Transverse colon (tissue), 4 donors: ENCODE measurements around the gene NLRX1. TPM values are rescaled to one million over a fixed set of nuclear protein-coding genes. Genes with fewer than 3 reads are reported as not detected.

Experiments used
- DNase-seq: peaks from one replicate; pipeline ENCODE4 v3.0.0-alpha.2; 2019
- H3K27ac ChIP-seq, 4 donors: fragments of 200-600 bp; sonication (generic); 2 replicates each; pipeline ENCODE4 v1.5.1; 2016 to 2018; ENCODE audit warnings: inconsistent platforms in 4 of 4
- H3K27me3 ChIP-seq: fragments of 200-600 bp; sonication (generic); 2 replicates; pipeline ENCODE4 v1.5.1; 2017; ENCODE audit warnings: inconsistent platforms
- H3K36me3 ChIP-seq, 4 donors: fragments of 200-600 bp; sonication (generic); 2 replicates each; pipeline ENCODE4 v1.5.1; 2017 to 2019; ENCODE audit warnings: inconsistent platforms in 4 of 4
- H3K4me1 ChIP-seq, 4 donors: fragments of 200-600 bp; sonication (generic); 2 replicates each; pipeline ENCODE4 v1.5.1; 2017 to 2020; ENCODE audit warnings: inconsistent platforms in 4 of 4
- H3K4me3 ChIP-seq, 4 donors: fragments of 200-600 bp; sonication (generic); 1 replicate in 1 of 4; 2 replicates in 3 of 4; pipeline versions ENCODE4 v1.5.1 to v1.6.1; 2017 to 2019; ENCODE audit warnings: inconsistent platforms in 4 of 4
- H3K9me3 ChIP-seq, 2 donors: fragments of 200-600 bp; sonication (generic); 2 replicates each; pipeline ENCODE4 v1.5.1; 2017 to 2019; ENCODE audit warnings: inconsistent platforms in 2 of 2
- EP300 ChIP-seq: sonication (generic); formaldehyde crosslinking; IDR thresholded peaks from one replicate; pipeline ENCODE4 v1.6.1; 2017; ENCODE audit warnings: antibody characterized with exemption, low read depth
- POLR2A ChIP-seq: fragments of 450-650 bp; IDR thresholded peaks from one replicate; pipeline ENCODE4 v1.6.1; 2016; ENCODE audit warnings: antibody characterized with exemption, mild to moderate bottlenecking, moderate library complexity
- POLR2AphosphoS5 ChIP-seq, 3 donors: sonication (generic); formaldehyde crosslinking; IDR thresholded peaks; one replicate each; pipeline ENCODE4 v1.6.1; 2016; ENCODE audit warnings: antibody characterized with exemption in 3 of 3
- WGBS, 2 donors: methylation state at CpG; one replicate each; pipeline ENCODE4 v1.1.5; 2018; ENCODE audit warnings: low coverage in 1 of 2; 5-methylcytosine and 5-hydroxymethylcytosine counted together
- in situ Hi-C, 4 donors: fragments of 200-750 bp; cut with MboI; loops; one replicate each; pipeline versions ENCODE4 v1.15.0 to v1.15.1; 2017; ENCODE audit warnings: low sequenced_read_pairs in 3 of 4, low pct_ligation_motif_present in 1 of 4, low pct_unique_long_range_greater_than_20kb in 1 of 4
- intact Hi-C: fragments of 100-400 bp; cut with DNase I; formaldehyde crosslinking; loops from one replicate; pipeline ENCODE4 v1.15.1; 2023; ENCODE audit warnings: low total_unique reads
- total RNA-seq, 4 donors: library from RNA; depleted of rRNA; stranded (reverse); fragments of >200 nt; gene quantifications; one replicate each; pipeline ENCODE4 v1.1.0, GENCODE V29; 2016
- TF ChIP-seq, protein P1 (sequence below), 5 experiments: fragments of 200-600 bp in 3 of 5; fragments of 450-650 bp in 2 of 5; sonication (generic) in 3 of 5; IDR thresholded peaks; 1 replicate in 2 of 5; 2 replicates in 3 of 5; pipeline ENCODE4 v1.5.1; 2016 to 2017; ENCODE audit warnings: antibody characterized with exemption in 5 of 5, inconsistent platforms in 3 of 5, mild to moderate bottlenecking in 2 of 5, moderate library complexity in 1 of 5

Gene NLRX1
- total RNA-seq, 4 donors from 2014 or later, result 16.4 to 30.1 (median 18.2) TPM

DNA sequence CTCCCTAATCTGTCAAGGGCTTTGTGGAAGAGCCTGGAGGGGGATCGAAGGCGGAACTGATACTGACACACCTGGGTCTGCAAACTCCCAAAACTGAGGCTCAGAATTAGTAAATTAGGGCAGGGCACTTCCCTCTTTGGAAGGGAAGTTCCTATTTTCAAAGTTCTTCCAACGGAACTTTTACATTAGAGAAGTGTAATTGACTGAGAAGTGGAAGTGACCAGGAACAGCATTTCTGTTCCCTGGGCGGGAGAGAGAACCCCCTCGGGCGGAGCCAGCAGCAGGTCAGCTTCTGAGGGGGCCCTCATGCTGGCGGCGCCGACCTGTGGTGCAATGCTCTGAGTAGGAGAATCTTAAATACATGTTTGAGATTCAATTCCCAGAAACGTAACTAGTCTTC is 36.6 kb downstream of the NLRX1 start:
- peaks cover 2 to 26% (median 11%) of the 10 kb centered on the region in 4 donors for H3K4me1 ChIP-seq
- no peaks in the 10 kb centered on the region for H3K36me3 ChIP-seq
- H3K27ac ChIP-seq, result peak overlapping the region; percentile 92 to 96 (median 94)
- in situ Hi-C loops (no loop called here), intact Hi-C loops (loop anchor here (5.0 kb wide), 1 partner anchor 117 kb away; no protein-coding TSS in a partner anchor)
- peak overlapping the region in 2 of 4 donors; percentile 85 to 86 for H3K4me3 ChIP-seq
- 28 to 61% methylated on average over 3 to 10 of the region's 10 CpGs for WGBS, 2 donors
- DNase-seq, result no peak
- H3K9me3 ChIP-seq, result no peaks in the 10 kb centered on the region
- TF ChIP-seq, protein P1, sequence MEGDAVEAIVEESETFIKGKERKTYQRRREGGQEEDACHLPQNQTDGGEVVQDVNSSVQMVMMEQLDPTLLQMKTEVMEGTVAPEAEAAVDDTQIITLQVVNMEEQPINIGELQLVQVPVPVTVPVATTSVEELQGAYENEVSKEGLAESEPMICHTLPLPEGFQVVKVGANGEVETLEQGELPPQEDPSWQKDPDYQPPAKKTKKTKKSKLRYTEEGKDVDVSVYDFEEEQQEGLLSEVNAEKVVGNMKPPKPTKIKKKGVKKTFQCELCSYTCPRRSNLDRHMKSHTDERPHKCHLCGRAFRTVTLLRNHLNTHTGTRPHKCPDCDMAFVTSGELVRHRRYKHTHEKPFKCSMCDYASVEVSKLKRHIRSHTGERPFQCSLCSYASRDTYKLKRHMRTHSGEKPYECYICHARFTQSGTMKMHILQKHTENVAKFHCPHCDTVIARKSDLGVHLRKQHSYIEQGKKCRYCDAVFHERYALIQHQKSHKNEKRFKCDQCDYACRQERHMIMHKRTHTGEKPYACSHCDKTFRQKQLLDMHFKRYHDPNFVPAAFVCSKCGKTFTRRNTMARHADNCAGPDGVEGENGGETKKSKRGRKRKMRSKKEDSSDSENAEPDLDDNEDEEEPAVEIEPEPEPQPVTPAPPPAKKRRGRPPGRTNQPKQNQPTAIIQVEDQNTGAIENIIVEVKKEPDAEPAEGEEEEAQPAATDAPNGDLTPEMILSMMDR (IDR thresholded peaks at IDR 0.05), result no peak
- no peak for TF ChIP-seq POLR2A
- no peak for TF ChIP-seq POLR2AphosphoS5 (IDR thresholded peaks at IDR 0.05)
- no peak for TF ChIP-seq EP300
- no peaks in the 10 kb centered on the region for H3K27me3 ChIP-seq

DNA sequence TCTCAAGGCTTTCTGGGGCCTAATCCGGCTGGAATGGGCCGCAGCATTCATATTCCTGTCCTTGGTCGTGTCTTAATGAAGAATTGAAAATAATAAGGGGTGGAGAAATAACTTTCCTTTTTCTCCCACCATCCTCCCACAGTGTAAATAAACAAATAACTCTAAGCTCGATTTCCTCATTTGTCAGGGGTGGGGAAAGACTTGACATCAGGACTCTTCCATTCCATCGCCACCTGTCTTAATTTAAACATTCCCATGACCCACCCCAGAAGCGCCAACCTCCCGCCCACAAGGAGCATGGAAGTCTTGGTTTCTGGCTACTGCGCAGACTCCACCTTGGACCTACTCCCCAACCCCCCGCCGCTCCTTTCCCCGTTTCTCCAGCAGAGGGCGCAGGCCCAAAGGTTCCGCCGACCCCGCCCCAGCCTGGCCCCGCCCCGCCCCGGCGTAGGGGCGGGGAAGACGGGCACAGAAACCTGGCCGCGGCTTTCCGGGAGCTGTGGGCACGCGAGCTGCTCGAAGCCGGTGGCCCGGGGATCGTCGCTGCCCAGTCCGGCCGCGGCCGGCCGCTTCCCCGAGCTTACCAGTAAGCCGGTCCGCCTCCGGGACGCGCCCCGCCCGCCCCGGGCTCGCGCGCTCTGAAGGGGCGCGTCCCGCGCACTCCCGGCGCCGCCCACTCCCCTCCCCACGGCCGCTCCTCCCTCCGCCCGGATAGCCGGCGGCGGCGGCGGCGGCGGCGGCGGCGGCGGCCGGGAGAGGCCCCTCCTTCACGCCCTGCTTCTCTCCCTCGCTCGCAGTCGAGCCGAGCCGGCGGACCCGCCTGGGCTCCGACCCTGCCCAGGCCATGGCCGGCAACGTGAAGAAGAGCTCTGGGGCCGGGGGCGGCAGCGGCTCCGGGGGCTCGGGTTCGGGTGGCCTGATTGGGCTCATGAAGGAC is 37.3 kb downstream of the NLRX1 start, which contains the start of gene CBL:
CBL (plus strand) TSS at position 766 of the 937 bp plus-strand sequence; CDS start at position 845, 79 bp downstream.
- 2 to 4% methylated on average over 3 to 35 of the region's 88 CpGs for WGBS, 2 donors
- Histone ChIP-seq H3K27me3 (no peaks in the 10 kb centered on the region), H3K4me3 (peak within 1 kb of the TSS; percentile 61 to 86 (median 82)), H3K4me1 (peaks cover 2 to 26% (median 11%) of the 10 kb centered on the region in 4 donors), H3K36me3 (no peaks in the 10 kb centered on the region), H3K27ac (peak within 1 kb of the TSS; percentile 92 to 96 (median 94)), H3K9me3 (no peaks in the 10 kb centered on the region)
- peak; percentile 99 for DNase-seq
- TF ChIP-seq EP300 (no peak), POLR2A (peak; percentile 63), POLR2AphosphoS5 (IDR thresholded peaks at IDR 0.05) (peak; percentile 7 to 74 (median 52))
- TF ChIP-seq, protein P1 (IDR thresholded peaks at IDR 0.05), result peak; percentile 91 to 97 (median 94)
- in situ Hi-C loops, result no loop called here
- intact Hi-C loops, result loop anchor here (5.0 kb wide), 1 partner anchor 116 kb away; no protein-coding TSS in a partner anchor

DNA sequence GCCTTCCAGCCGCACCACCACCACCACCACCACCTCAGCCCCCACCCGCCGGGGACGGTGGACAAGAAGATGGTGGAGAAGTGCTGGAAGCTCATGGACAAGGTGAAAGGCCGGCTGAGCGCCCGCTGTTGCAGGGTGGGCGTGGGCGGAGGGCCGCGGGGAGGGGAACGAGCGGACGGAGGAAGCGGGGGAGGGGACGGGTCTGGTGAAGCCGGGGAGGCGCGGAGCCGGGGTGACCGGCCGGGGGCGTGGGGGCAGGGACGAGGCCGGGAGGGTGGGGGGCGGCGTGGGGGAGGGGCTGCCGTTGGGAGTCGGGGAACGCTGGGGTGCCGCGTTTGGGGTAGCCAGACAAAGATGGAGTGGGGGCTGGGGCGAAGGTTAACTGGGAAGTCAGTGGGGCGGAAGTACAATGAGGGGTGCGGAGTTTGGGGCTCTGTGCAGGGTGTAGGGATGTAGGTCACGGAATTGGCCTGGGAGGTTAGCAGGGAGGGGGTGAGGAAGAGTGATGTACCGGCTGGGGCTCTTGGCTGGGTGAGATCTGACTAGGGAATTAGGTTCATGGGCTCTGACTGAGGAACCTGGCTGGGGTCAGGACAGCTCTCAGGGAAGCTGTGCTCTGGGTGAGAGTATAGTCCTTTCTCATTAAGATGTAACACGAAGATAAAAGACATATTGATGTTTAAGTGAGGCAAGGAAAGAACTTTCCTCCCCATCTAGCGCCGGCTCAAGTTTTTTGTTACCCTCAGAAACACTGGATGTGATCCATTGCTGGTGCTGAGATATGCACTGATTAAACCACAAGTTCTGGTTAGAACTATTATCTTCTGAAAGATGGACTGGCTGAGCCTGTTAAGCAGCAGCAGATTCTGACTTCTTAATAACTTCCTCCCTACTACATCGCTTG is 38.2 kb downstream of the NLRX1 start:
- Histone ChIP-seq H3K27me3 (no peaks in the 10 kb centered on the region), H3K9me3 (no peaks in the 10 kb centered on the region), H3K4me3 (peak overlapping the region; percentile 61 to 86 (median 82)), H3K27ac (peak overlapping the region; percentile 92 to 96 (median 94)), H3K36me3 (no peaks in the 10 kb centered on the region), H3K4me1 (peaks cover 2 to 26% (median 11%) of the 10 kb centered on the region in 4 donors)
- in situ Hi-C loops, result no loop called here
- no peak for TF ChIP-seq POLR2A
- no peak for TF ChIP-seq EP300
- TF ChIP-seq, protein P1 (IDR thresholded peaks at IDR 0.05), result no peak
- TF ChIP-seq POLR2AphosphoS5 (IDR thresholded peaks at IDR 0.05), result no peak
- intact Hi-C loops, result loop anchor here (5.0 kb wide), 1 partner anchor 116 kb away; no protein-coding TSS in a partner anchor
- DNase-seq, result peak; percentile 55
- WGBS, 2 donors, result 0 to 1% methylated on average over 1 to 41 of the region's 41 CpGs
